Endothelial cell of umbilical vein (primary cell): Measurements from ENCODE around the gene PKD1. TPM values are rescaled to one million over a fixed set of nuclear protein-coding genes. Genes with fewer than 3 reads are reported as not detected.

Experiments
- BruUV-seq: library from RNA; stranded (reverse); fragments of 400-500 nt; replicated peaks from 2 replicates; lab custom pipeline; 2021; lab: Mats Ljungman, UMichigan
- CTCF ChIA-PET: fragments of 300-600, 350-600 bp; sonication (Branson Sonifier 250); formaldehyde crosslinking; loops from one replicate; lab custom pipeline; 2021; ENCODE audit warnings: antibody characterized with exemption, inconsistent platforms; lab: Charles Lee
- POLR2A ChIA-PET: fragments of 300-600, 350-600 bp; sonication (Branson Sonifier 250); formaldehyde crosslinking; loops from one replicate; lab custom pipeline; 2021; ENCODE audit warnings: antibody characterized with exemption, inconsistent platforms; lab: Charles Lee
- DNase-seq: peaks from one replicate; pipeline ENCODE4 v3.0.0-alpha.2; 2011; ENCODE audit warnings: low read depth, low spot score
- FAIRE-seq: peaks from 2 replicates; lab custom pipeline; 2011; peaks lifted over from hg19 to GRCh38; lab: Jason Lieb, UNC
- H2AFZ ChIP-seq: 2 replicates; pipeline ENCODE4 v1.6.0; 2012; ENCODE audit warnings: low read depth, low read length, control low read depth, inconsistent platforms
- H3K27ac ChIP-seq: 2 replicates; pipeline ENCODE4 v1.5.1; 2011; ENCODE audit warnings: low read depth, mild to moderate bottlenecking, control low read depth, low read length, moderate library complexity; ENCODE audit not compliant: insufficient read depth
- H3K27me3 ChIP-seq, 2 experiments: 2 replicates each; pipeline versions ENCODE4 v1.6.0 to v1.6.1; 2011; ENCODE audit warnings: low read length in 2 of 2, mixed read lengths in 1 of 2; ENCODE audit not compliant: control insufficient read depth in 2 of 2, insufficient read depth in 2 of 2
- H3K36me3 ChIP-seq, 2 experiments: 2 replicates in 1 of 2; 3 replicates in 1 of 2; pipeline ENCODE4 v1.5.1; 2011; ENCODE audit warnings: low read length in 2 of 2, mild to moderate bottlenecking in 1 of 2, moderate library complexity in 1 of 2; ENCODE audit not compliant: control insufficient read depth in 2 of 2, insufficient read depth in 2 of 2; ENCODE audit errors: extremely low read depth in 1 of 2
- H3K4me1 ChIP-seq: 3 replicates; pipeline ENCODE4 v1.5.1; 2011; ENCODE audit warnings: mild to moderate bottlenecking, low read length; ENCODE audit not compliant: control insufficient read depth, insufficient read depth; ENCODE audit errors: extremely low read depth
- H3K4me2 ChIP-seq: 2 replicates; pipeline ENCODE4 v1.6.1; 2011; ENCODE audit warnings: low read length, control low read depth, mixed read lengths; ENCODE audit not compliant: insufficient read depth
- H3K4me3 ChIP-seq, 3 experiments: fragments of 200-600 bp in 1 of 3; sonication (generic), shearing (Covaris generic) in 1 of 3; replicated peaks in 1 of 3; 2 replicates each; pipeline ENCODE4 v1.5.1; 2011 to 2016; ENCODE audit warnings: control low read depth in 3 of 3, low read length in 3 of 3, mild to moderate bottlenecking in 2 of 3, inconsistent platforms in 1 of 3, low read depth in 1 of 3, moderate library complexity in 1 of 3; ENCODE audit not compliant: insufficient read depth in 1 of 3
- H3K79me2 ChIP-seq: 2 replicates; pipeline ENCODE4 v1.6.0; 2012; ENCODE audit warnings: low read length, inconsistent platforms; ENCODE audit not compliant: control insufficient read depth, insufficient read depth
- H3K9ac ChIP-seq: replicated peaks from 2 replicates; pipeline ENCODE3; 2011; ENCODE audit warnings: low read length, control low read depth; ENCODE audit not compliant: insufficient read depth; ENCODE audit errors: extremely low read depth
- H3K9me1 ChIP-seq: replicated peaks from 3 replicates; pipeline ENCODE4 v1.6.0; 2011; ENCODE audit warnings: mild to moderate bottlenecking, low read length; ENCODE audit not compliant: control insufficient read depth, insufficient read depth; ENCODE audit errors: extremely low read depth
- H3K9me3 ChIP-seq: replicated peaks from 2 replicates; pipeline ENCODE4 v1.5.1; 2012; ENCODE audit warnings: low read length, inconsistent platforms; ENCODE audit not compliant: control insufficient read depth, insufficient read depth
- H4K20me1 ChIP-seq: replicated peaks from 2 replicates; pipeline ENCODE3; 2011; ENCODE audit warnings: mild to moderate bottlenecking, low read length; ENCODE audit not compliant: control insufficient read depth, insufficient read depth; ENCODE audit errors: extremely low read depth
- CTCF ChIP-seq, 2 donors: IDR thresholded peaks; 1 replicate in 1 of 2; 2 replicates in 1 of 2; pipeline ENCODE4 v1.5.1; 2011; ENCODE audit warnings: low read length in 2 of 2, mild to moderate bottlenecking in 2 of 2, moderate library complexity in 2 of 2, control low read depth in 1 of 2, inconsistent platforms in 1 of 2, low read depth in 1 of 2; ENCODE audit not compliant: insufficient read depth in 1 of 2; ENCODE audit errors: extremely low read depth in 1 of 2
- EZH2 ChIP-seq: IDR thresholded peaks from 2 replicates; pipeline ENCODE4 v1.6.1; 2012; ENCODE audit warnings: borderline replicate concordance, low read depth, mild to moderate bottlenecking, moderate library complexity, low read length, inconsistent platforms; ENCODE audit not compliant: severe bottlenecking
- FOS ChIP-seq: IDR thresholded peaks from 2 replicates; pipeline ENCODE4 v1.6.1; 2011; ENCODE audit warnings: mild to moderate bottlenecking, low read length, moderate library complexity, borderline replicate concordance; ENCODE audit not compliant: insufficient read depth
- GATA2 ChIP-seq: IDR thresholded peaks from 2 replicates; pipeline ENCODE4 v1.7.0; 2011; ENCODE audit warnings: low read depth, mild to moderate bottlenecking, moderate library complexity, mixed read lengths, low read length; ENCODE audit not compliant: insufficient read length, insufficient read depth
- JUN ChIP-seq: IDR thresholded peaks from 2 replicates; pipeline ENCODE4 v1.6.1; 2011; ENCODE audit warnings: borderline replicate concordance, low read depth; ENCODE audit not compliant: insufficient read length, insufficient read depth
- MAX ChIP-seq: IDR thresholded peaks from 2 replicates; pipeline ENCODE4 v1.6.1; 2011; ENCODE audit not compliant: insufficient read depth, insufficient read length
- MYC ChIP-seq: IDR thresholded peaks from one replicate; pipeline ENCODE4 v1.6.1; 2011; ENCODE audit warnings: mild to moderate bottlenecking, low read depth, low read length
- POLR2A ChIP-seq: IDR thresholded peaks from 2 replicates; pipeline ENCODE4 v1.6.1; 2012; ENCODE audit warnings: low read depth, mild to moderate bottlenecking, control low read depth, low read length
- POLR2AphosphoS5 ChIP-seq: IDR thresholded peaks from 2 replicates; pipeline ENCODE4 v1.6.1; 2012; ENCODE audit warnings: low read depth, mild to moderate bottlenecking, control low read depth, low read length, moderate library complexity; ENCODE audit not compliant: insufficient read depth
- dilution Hi-C: fragments of 300-500 bp; cut with MboI; formaldehyde crosslinking; loops from one replicate; pipeline ENCODE4 v1.15.0; 2019; ENCODE audit warnings: low sequenced_read_pairs; ENCODE audit not compliant: extremely low pct_ligation_motif_present
- intact Hi-C: fragments of 100-400 bp; cut with micrococcal nuclease; formaldehyde crosslinking; loops from one replicate; pipeline ENCODE4 v1.10.0; 2022
- polyA plus RNA-seq, 4 experiments: library from polyadenylated mRNA; depleted of rRNA in 3 of 4; stranded (reverse) in 3 of 4; unstranded in 1 of 4; fragments of >200 nt; gene quantifications; 2 replicates each; pipeline versions ENCODE4 v1.2.1 to v1.2.3, GENCODE V29; 2011 to 2012; ENCODE audit warnings: missing spikeins in 1 of 4
- total RNA-seq: library from RNA; stranded (reverse); gene quantifications from 2 replicates; pipeline ENCODE4 v1.2.3, GENCODE V29; 2021

PKD1 gene
- total and polyA plus RNA-seq, 2 donors (not counting 3 experiments of a cell fraction or from before 2014, with no cell fraction given): 52.5 to 102 TPM

GRCh38 chr16:2181952-2182351, 46.3 kb upstream of the PKD1 start:
- POLR2A ChIA-PET: interaction anchor here (1.2 kb wide), 1 partner anchor 26 kb away, joined by 6 read pairs; the partner anchor contains the start of gene TRAF7
- Histone ChIP-seq H3K9ac (no peak overlapping the region), H3K9me3 (no peaks in the 10 kb centered on the region), H3K79me2 (no peaks in the 10 kb centered on the region), H3K27me3 (no peaks in the 10 kb centered on the region), H3K36me3 (peaks cover 2% of the 10 kb centered on the region in 2 experiments), H2AFZ (no peak overlapping the region), H3K4me1 (no peaks in the 10 kb centered on the region), H3K9me1 (no peaks in the 10 kb centered on the region), H4K20me1 (no peaks in the 10 kb centered on the region), H3K27ac (no peak overlapping the region), H3K4me2 (no peak overlapping the region), H3K4me3 (no peak overlapping the region)
- intact Hi-C loops (no loop called here), dilution Hi-C loops (no loop called here)
- TF ChIP-seq GATA2 (no peak), MAX (no peak), POLR2AphosphoS5 (no peak), JUN (no peak), EZH2 (no peak), MYC (no peak), CTCF (IDR thresholded peaks at IDR 0.05; ENCODE audit: extremely low read depth in 1 of 2, insufficient read depth in 1 of 2, low read depth in 1 of 2, low read length in 2 of 2) (no peak), FOS (no peak), POLR2A (no peak)
- BruUV-seq: no TSS peak
- CTCF ChIA-PET: no interaction called here
- no peak for FAIRE-seq
- DNase-seq: no peak
